ENCODE data around the gene DOK4. TPM values are rescaled to one million over a fixed set of nuclear protein-coding genes. Genes with fewer than 3 reads are reported as not detected.

Gene DOK4
- total RNA-seq, 1 experiment from 2014 or later, result 14.4 TPM

GRCh38 chr16:57484515-57485005 lies 1.7 kb downstream of the DOK4 start:
- intact Hi-C loops (cut with micrococcal nuclease), result loop anchor here (5.0 kb wide), 1 partner anchor 53 kb away; the partner anchor contains the start of gene CCDC102A
- Histone ChIP-seq H3K27me3 (ENCODE audit: insufficient read depth, low read length) (no peaks in the 10 kb centered on the region), H3K4me3 (replicated peaks in 1 of 2; ENCODE audit: low read depth in 1 of 2, low read length in 2 of 2) (no peak overlapping the region), H3K4me2 (ENCODE audit: low read length) (no peak overlapping the region), H3K36me3 (ENCODE audit: control insufficient read depth in 1 of 2, insufficient read depth in 2 of 2, low read length in 2 of 2) (no peaks in the 10 kb centered on the region), H3K9me2 (ENCODE audit: insufficient read depth) (no peaks in the 10 kb centered on the region), H3K79me2 (ENCODE audit: insufficient read depth, low read length) (no peaks in the 10 kb centered on the region), H3K9me3 (ENCODE audit: control insufficient read depth in 1 of 2, insufficient read depth in 1 of 2, low read depth in 1 of 2, low read length in 2 of 2) (no peaks in the 10 kb centered on the region), H2AFZ (ENCODE audit: low read depth, low read length, poor library complexity, severe bottlenecking) (no peak overlapping the region), H4K20me1 (ENCODE audit: insufficient read depth) (no peaks in the 10 kb centered on the region), H3K4me1 (ENCODE audit: control insufficient read depth in 1 of 2, insufficient read depth in 2 of 2, low read length in 2 of 2) (peaks cover 8 to 33% of the 10 kb centered on the region in 2 experiments), H3K9ac (ENCODE audit: low read length) (no peak overlapping the region), H3K27ac (ENCODE audit: low read depth, low read length) (no peak overlapping the region)
- ATAC-seq, result no peak
- CTCF ChIA-PET, result no interaction called here
- DNase-seq (ENCODE audit: low read depth, low spot score), result no peak
- BruUV-seq (replicated peaks), result no TSS peak
- RAD21 ChIA-PET (ENCODE audit: low non-redundant PET in 1 of 2, low total read pairs in 2 of 2, uncharacterized antibody in 2 of 2, unreplicated experiment in 2 of 2), result no interaction called here
- POLR2A ChIA-PET, result interaction anchor here (1.6 kb wide), 1 partner anchor 13 kb away, joined by 3 read pairs; no protein-coding TSS in a partner anchor
- TF ChIP-seq SRF (IDR thresholded peaks at IDR 0.05; ENCODE audit: low read depth), result no peak
- TF ChIP-seq CEBPB (IDR thresholded peaks at IDR 0.05; ENCODE audit: low read depth), result no peak
- TF ChIP-seq EZH2 (IDR thresholded peaks at IDR 0.05), result no peak
- no peak for TF ChIP-seq FOSL1 (IDR thresholded peaks at IDR 0.05; ENCODE audit: low read depth)
- TF ChIP-seq ZNF274 (IDR thresholded peaks at IDR 0.05; ENCODE audit: low read depth, low read length), result no peak
- TF ChIP-seq ATF3 (IDR thresholded peaks at IDR 0.05), result no peak
- TF ChIP-seq EGR1 (IDR thresholded peaks at IDR 0.05; ENCODE audit: low read depth), result no peak
- TF ChIP-seq ELF1 (IDR thresholded peaks at IDR 0.05; ENCODE audit: borderline replicate concordance, low read depth), result no peak

- H3K27me3 ChIP-seq (ENCODE audit: insufficient read depth, low read length), result no peaks in the 10 kb centered on the region
- DNase-seq (ENCODE audit: low read depth, low spot score) (no peak), ATAC-seq (no peak)
- no peaks in the 10 kb centered on the region for H3K9me3 ChIP-seq (ENCODE audit: control insufficient read depth in 1 of 2, insufficient read depth in 1 of 2, low read depth in 1 of 2, low read length in 2 of 2)
- H2AFZ ChIP-seq (ENCODE audit: low read depth, low read length, poor library complexity, severe bottlenecking), result no peak overlapping the region
- H3K9ac ChIP-seq (ENCODE audit: low read length), result no peak overlapping the region
- ChIA-PET RAD21 (ENCODE audit: low non-redundant PET in 1 of 2, low total read pairs in 2 of 2, uncharacterized antibody in 2 of 2, unreplicated experiment in 2 of 2) (no interaction called here), CTCF (no interaction called here), POLR2A (interaction anchor here (1.6 kb wide), 1 partner anchor 14 kb away, joined by 3 read pairs; no protein-coding TSS in a partner anchor)
- BruUV-seq (replicated peaks), result no TSS peak
- no peak overlapping the region for H3K27ac ChIP-seq (ENCODE audit: low read depth, low read length)
- H3K9me2 ChIP-seq (ENCODE audit: insufficient read depth), result no peaks in the 10 kb centered on the region
- H4K20me1 ChIP-seq (ENCODE audit: insufficient read depth), result no peaks in the 10 kb centered on the region
- H3K4me3 ChIP-seq (replicated peaks in 1 of 2; ENCODE audit: low read depth in 1 of 2, low read length in 2 of 2), result no peak overlapping the region
- peaks cover 8 to 35% of the 10 kb centered on the region in 2 experiments for H3K4me1 ChIP-seq (ENCODE audit: control insufficient read depth in 1 of 2, insufficient read depth in 2 of 2, low read length in 2 of 2)
- H3K79me2 ChIP-seq (ENCODE audit: insufficient read depth, low read length), result no peaks in the 10 kb centered on the region
- no peak overlapping the region for H3K4me2 ChIP-seq (ENCODE audit: low read length)
- intact Hi-C loops (cut with micrococcal nuclease), result no loop called here
- no peaks in the 10 kb centered on the region for H3K36me3 ChIP-seq (ENCODE audit: control insufficient read depth in 1 of 2, insufficient read depth in 2 of 2, low read length in 2 of 2)
- TF ChIP-seq EZH2phosphoT487 (IDR thresholded peaks at IDR 0.05; ENCODE audit: borderline replicate concordance), result no peak
- no peak for TF ChIP-seq FOSL1 (IDR thresholded peaks at IDR 0.05; ENCODE audit: low read depth)
- no peak for TF ChIP-seq MAX (IDR thresholded peaks at IDR 0.05)
- TF ChIP-seq YY1 (IDR thresholded peaks at IDR 0.05; ENCODE audit: extremely low read depth, insufficient replicate concordance, low read depth, low read length), result no peak
- no peak for TF ChIP-seq CBX3 (IDR thresholded peaks at IDR 0.05; ENCODE audit: low read depth)
- TF ChIP-seq EZH2 (IDR thresholded peaks at IDR 0.05), result no peak
- TF ChIP-seq JUND (IDR thresholded peaks at IDR 0.05), result no peak
- TF ChIP-seq ZBTB33 (IDR thresholded peaks at IDR 0.05; ENCODE audit: extremely low read depth, insufficient replicate concordance, low read length), result no peak
- TF ChIP-seq ZFX (IDR thresholded peaks at IDR 0.05), result no peak
- no peak for TF ChIP-seq SIN3A (IDR thresholded peaks at IDR 0.05; ENCODE audit: low read depth)
- TF ChIP-seq TCF7L2 (IDR thresholded peaks at IDR 0.05; ENCODE audit: borderline replicate concordance, extremely low read depth, insufficient read depth, insufficient read length), result no peak
- no peak for TF ChIP-seq POLR2AphosphoS5 (IDR thresholded peaks at IDR 0.05; ENCODE audit: low read depth, low read length)
These were observed 2.4 kb downstream of the DOK4 start for GRCh38 chr16:57483725-57484514.
